Measurements from ENCODE around the gene POU6F1. TPM values are rescaled to one million over a fixed set of nuclear protein-coding genes. Genes with fewer than 3 reads are reported as not detected.

POU6F1 gene
- total and polyA plus RNA-seq, 4 donors, result 0.33 to 2.8 (median 1.6) TPM

DNA sequence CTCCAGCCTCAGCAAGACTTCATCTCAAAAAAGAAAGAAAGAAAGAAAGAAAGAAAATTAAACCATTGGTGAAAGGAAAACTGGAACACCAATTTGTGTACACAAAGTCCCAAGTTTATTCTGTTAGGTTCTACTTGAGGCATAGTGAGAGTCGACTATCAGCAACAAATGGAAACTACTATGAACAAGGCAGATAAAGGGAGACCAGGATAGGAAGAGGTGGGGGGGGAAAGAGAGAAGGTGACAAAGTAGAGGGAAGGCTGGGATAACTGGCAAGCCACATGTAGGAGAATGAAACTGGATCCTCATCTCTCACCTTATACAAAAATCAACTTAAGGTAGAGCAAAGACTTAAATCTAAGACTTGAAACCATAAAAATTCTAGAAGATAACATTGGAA lies 70.6 kb downstream of the POU6F1 start:
- peaks cover 0 to 1% (median 0%) of the 10 kb centered on the region in 4 donors for H3K4me1 ChIP-seq (ENCODE audit: control insufficient read depth in 4 of 4, insufficient read depth in 4 of 4, low read length in 3 of 4)
- no peak overlapping the region for H3K27ac ChIP-seq (ENCODE audit: low read depth in 1 of 2, low read length in 2 of 2)
- H3K36me3 ChIP-seq (ENCODE audit: control insufficient read depth in 4 of 4, insufficient read depth in 3 of 4, low read depth in 1 of 4, low read length in 3 of 4), result no peaks in the 10 kb centered on the region
- H3K27me3 ChIP-seq (ENCODE audit: control insufficient read depth in 4 of 4, insufficient read depth in 4 of 4, low read length in 3 of 4), result no peaks in the 10 kb centered on the region
- H3K4me3 ChIP-seq (ENCODE audit: low read depth in 1 of 3, low read length in 3 of 3), result no peak overlapping the region
- 81% methylated on average over 1 of the region's 1 CpG for WGBS
- no peak for DNase-seq (ENCODE audit: low spot score)
- no peaks in the 10 kb centered on the region for H3K9me3 ChIP-seq (ENCODE audit: control insufficient read depth in 4 of 4, low read length in 3 of 4)
- H3K9ac ChIP-seq (ENCODE audit: low read depth in 1 of 2, low read length in 2 of 2), result no peak overlapping the region
- TF ChIP-seq NR2F2 (IDR thresholded peaks at IDR 0.05) (no peak), TAF1 (conservative IDR thresholded peaks at IDR 0.05) (no peak), FOXA2 (IDR thresholded peaks at IDR 0.05) (no peak)

- Histone ChIP-seq H3K4me3 (ENCODE audit: low read depth in 1 of 3, low read length in 3 of 3) (no peak overlapping the region), H3K4me1 (ENCODE audit: control insufficient read depth in 4 of 4, insufficient read depth in 4 of 4, low read length in 3 of 4) (no peaks in the 10 kb centered on the region), H3K9ac (ENCODE audit: low read depth in 1 of 2, low read length in 2 of 2) (no peak overlapping the region), H3K27me3 (ENCODE audit: control insufficient read depth in 4 of 4, insufficient read depth in 4 of 4, low read length in 3 of 4) (no peaks in the 10 kb centered on the region), H3K27ac (ENCODE audit: low read depth in 1 of 2, low read length in 2 of 2) (no peak overlapping the region), H3K9me3 (ENCODE audit: control insufficient read depth in 4 of 4, low read length in 3 of 4) (no peaks in the 10 kb centered on the region), H3K36me3 (ENCODE audit: control insufficient read depth in 4 of 4, insufficient read depth in 3 of 4, low read depth in 1 of 4, low read length in 3 of 4) (peaks cover 0 to 3% (median under 1%) of the 10 kb centered on the region in 4 donors)
- DNase-seq (ENCODE audit: low spot score), result no peak
- 99% methylated on average over 3 of the region's 3 CpGs for WGBS
- TF ChIP-seq, protein P1, sequence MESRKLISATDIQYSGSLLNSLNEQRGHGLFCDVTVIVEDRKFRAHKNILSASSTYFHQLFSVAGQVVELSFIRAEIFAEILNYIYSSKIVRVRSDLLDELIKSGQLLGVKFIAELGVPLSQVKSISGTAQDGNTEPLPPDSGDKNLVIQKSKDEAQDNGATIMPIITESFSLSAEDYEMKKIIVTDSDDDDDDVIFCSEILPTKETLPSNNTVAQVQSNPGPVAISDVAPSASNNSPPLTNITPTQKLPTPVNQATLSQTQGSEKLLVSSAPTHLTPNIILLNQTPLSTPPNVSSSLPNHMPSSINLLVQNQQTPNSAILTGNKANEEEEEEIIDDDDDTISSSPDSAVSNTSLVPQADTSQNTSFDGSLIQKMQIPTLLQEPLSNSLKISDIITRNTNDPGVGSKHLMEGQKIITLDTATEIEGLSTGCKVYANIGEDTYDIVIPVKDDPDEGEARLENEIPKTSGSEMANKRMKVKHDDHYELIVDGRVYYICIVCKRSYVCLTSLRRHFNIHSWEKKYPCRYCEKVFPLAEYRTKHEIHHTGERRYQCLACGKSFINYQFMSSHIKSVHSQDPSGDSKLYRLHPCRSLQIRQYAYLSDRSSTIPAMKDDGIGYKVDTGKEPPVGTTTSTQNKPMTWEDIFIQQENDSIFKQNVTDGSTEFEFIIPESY (IDR thresholded peaks at IDR 0.05), result no peak
- TF ChIP-seq, protein P2, sequence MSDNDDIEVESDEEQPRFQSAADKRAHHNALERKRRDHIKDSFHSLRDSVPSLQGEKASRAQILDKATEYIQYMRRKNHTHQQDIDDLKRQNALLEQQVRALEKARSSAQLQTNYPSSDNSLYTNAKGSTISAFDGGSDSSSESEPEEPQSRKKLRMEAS (IDR thresholded peaks at IDR 0.05), result no peak
- TF ChIP-seq SP1 (IDR thresholded peaks at IDR 0.05) (no peak), REST (IDR thresholded peaks at IDR 0.05) (no peak), RAD21 (IDR thresholded peaks at IDR 0.05) (no peak), HNF4G (IDR thresholded peaks at IDR 0.05) (no peak), NR2F2 (IDR thresholded peaks at IDR 0.05) (no peak), FOXA2 (IDR thresholded peaks at IDR 0.05) (no peak), ATF3 (IDR thresholded peaks at IDR 0.05) (no peak), FOXA1 (IDR thresholded peaks at IDR 0.05) (no peak), CTCF (IDR thresholded peaks at IDR 0.05; ENCODE audit: low read depth, low read length, missing input control) (no peak)
These were observed 78.5 kb downstream of the POU6F1 start for GRCh38 chr12:51139292-51139844.

Small RNA genes lying within 50 kb of the gene (small RNA-seq; reads per million reads assigned to genes)
- gene RF00019, result not detected
- not detected for gene RNU6-199P

Other genes with a start within 250 kb of the POU6F1 start
- gene SLC11A2, start 191.7 kb downstream of the POU6F1 start, total RNA-seq, result 100 to 1,000 TPM in 1 of 2 donors, 10 to 100 TPM in 1; 80.1 to 108 TPM
- 10 to 100 TPM; 15.2 to 24.2 TPM for gene SLC11A2, start 191.7 kb downstream of the POU6F1 start, polyA plus RNA-seq
- gene LETMD1, start 169.7 kb downstream of the POU6F1 start, total RNA-seq, result 10 to 100 TPM; 24.5 to 41.0 TPM
- gene LETMD1, start 169.7 kb downstream of the POU6F1 start, polyA plus RNA-seq, result 10 to 100 TPM; 17.6 to 20.6 TPM
- gene CSRNP2, start 134.5 kb downstream of the POU6F1 start, total RNA-seq, result 1 to 10 TPM; 4.4 to 8.4 TPM
- 1 to 10 TPM; 2.0 to 3.5 TPM for gene CSRNP2, start 134.5 kb downstream of the POU6F1 start, polyA plus RNA-seq
- 1 to 10 TPM; 6.1 to 8.6 TPM for gene TFCP2, start 44.9 kb downstream of the POU6F1 start, total RNA-seq
- gene TFCP2, start 44.9 kb downstream of the POU6F1 start, polyA plus RNA-seq, result 1 to 10 TPM; 1.6 to 4.2 TPM
- gene DAZAP2, start 20.8 kb upstream of the POU6F1 start, total RNA-seq, result 100 to 1,000 TPM in 1 of 2 donors, 10 to 100 TPM in 1; 66.0 to 109 TPM
- 100 to 1,000 TPM; 161 to 218 TPM for gene DAZAP2, start 20.8 kb upstream of the POU6F1 start, polyA plus RNA-seq
- 1 to 10 TPM; 2.4 to 3.3 TPM for gene SMAGP, start 52.4 kb upstream of the POU6F1 start, total RNA-seq
- 1 to 10 TPM; 5.0 to 6.4 TPM for gene SMAGP, start 52.4 kb upstream of the POU6F1 start, polyA plus RNA-seq
- 10 to 100 TPM in 1 of 2 donors, 1 to 10 TPM in 1; 6.0 to 10.2 TPM for gene BIN2, start 106.1 kb upstream of the POU6F1 start, total RNA-seq
- 1 to 10 TPM; 1.9 to 2.8 TPM for gene BIN2, start 106.1 kb upstream of the POU6F1 start, polyA plus RNA-seq
- not detected for gene CELA1, start 128.6 kb upstream of the POU6F1 start, total RNA-seq
- gene CELA1, start 128.6 kb upstream of the POU6F1 start, polyA plus RNA-seq, result not detected
- gene GALNT6, start 173.3 kb upstream of the POU6F1 start, total RNA-seq, result 10 to 100 TPM in 1 of 2 donors, 1 to 10 TPM in 1; 1.5 to 24.1 TPM
- gene GALNT6, start 173.3 kb upstream of the POU6F1 start, polyA plus RNA-seq, result under 1 TPM; 0.40 to 0.80 TPM
- 1 to 10 TPM in 1 of 2 donors, under 1 TPM in 1; 0.75 to 1.0 TPM for gene SLC4A8, start 206.8 kb upstream of the POU6F1 start, total RNA-seq
- under 1 TPM in 1 of 2 donors, not detected in 1; 0.07 TPM for gene SLC4A8, start 206.8 kb upstream of the POU6F1 start, polyA plus RNA-seq